ENCODE results near the gene RABL3.
"Not testable (repeated sequence)": the region's sequence is repeated elsewhere in the genome, so short reads cannot be mapped to it uniquely, and the experiment has no call there.

Gene RABL3

DNA sequence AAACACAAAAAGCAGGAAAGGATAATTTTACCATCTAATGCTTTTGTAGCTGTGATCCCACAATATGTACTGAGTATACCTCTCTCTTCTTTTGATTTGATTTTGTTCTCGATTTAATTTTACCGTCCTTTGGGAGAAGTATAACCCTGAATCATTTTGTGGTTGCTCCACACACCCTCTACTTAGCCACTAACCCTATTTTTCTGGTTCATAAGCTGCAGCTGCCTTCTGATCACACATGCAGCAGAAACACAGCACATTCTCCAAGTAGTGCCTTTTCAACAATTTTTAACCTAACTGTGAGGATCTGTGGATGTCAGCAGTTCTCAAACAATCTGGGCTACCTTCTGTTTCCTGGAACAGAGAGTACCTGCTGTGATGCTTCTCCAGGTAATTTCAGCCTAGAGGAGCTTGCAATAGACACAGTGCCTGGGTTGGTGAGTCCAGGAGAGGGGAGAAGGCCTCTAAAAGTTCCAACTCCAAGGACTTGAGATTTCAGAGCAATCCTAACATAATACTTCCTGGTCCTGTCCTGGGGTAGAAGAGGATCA lies 100.5 kb downstream of the RABL3 start:
- no peak for DNase-seq

DNA sequence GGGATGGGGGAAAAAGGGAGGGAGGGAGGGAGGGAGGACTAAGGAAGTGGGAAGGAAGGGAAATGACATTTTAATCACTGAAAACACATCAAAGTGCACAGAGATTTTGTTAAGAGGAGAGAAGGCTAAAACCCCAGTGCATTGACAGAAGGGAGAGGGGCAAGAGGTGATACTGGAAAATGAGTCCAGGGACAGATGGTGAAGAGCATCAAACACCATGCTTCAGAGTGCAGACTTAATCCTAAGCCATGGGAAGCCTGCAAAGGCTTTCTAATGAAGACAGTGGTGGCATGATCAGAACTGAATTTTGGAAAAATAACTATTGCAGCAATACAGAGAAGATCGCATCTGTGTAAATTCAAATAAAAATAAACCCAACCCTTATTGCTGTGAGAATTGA lies 102.1 kb downstream of the RABL3 start:
- DNase-seq, result no peak

DNA sequence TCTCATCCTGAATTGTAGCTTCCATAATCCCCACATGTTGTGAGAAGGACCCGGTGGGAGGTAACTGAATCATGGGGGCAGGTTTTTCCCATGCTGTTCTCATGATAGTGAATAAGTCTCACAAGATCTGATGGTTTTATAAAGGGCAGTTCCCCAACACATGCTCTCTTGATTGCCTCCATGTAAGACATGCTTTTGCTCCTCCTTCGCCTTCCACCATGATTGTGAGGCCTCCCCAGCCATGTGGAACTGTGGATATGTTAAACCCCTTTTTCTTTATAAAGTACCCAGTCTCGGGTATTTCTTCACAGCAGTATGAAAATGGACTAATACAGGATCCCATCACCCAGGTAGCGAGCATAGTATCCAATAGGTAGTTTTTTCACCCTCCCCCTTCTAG lies 103.5 kb downstream of the RABL3 start:
- not testable (repeated sequence) for DNase-seq

DNA sequence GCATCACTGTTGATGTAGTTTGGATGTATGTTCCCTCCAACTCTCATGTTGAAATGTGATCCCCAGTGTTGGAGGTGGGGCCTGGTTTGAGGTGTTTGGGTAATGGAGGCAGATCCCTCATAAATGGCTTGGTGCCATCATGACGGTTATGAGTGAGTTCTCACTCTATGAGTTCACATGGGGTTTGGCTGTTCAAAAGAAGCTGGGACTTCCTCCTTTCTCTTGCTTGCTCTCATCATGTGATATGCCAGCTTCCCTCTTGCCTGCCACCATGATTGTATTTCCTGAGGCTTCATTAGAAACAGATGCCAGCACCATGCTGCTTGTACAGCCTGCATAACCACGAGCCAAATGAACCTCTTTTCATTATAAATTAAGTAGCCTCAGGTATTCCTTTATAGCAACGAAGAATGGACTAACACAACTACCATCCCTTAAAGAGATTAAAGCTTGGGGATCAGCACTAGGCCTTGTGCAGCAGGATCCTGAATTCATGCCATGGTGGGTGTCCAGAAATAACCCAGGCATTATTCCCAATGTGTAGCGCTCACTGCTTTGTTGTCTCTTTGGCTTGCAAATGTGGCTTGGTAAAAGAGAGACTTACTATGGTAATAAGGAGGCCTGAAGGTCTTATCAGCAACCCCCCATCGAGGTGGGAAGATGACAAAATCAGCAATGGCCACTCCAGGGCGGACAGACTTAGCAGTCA lies 104.3 kb downstream of the RABL3 start:
- DNase-seq, result no peak

DNA sequence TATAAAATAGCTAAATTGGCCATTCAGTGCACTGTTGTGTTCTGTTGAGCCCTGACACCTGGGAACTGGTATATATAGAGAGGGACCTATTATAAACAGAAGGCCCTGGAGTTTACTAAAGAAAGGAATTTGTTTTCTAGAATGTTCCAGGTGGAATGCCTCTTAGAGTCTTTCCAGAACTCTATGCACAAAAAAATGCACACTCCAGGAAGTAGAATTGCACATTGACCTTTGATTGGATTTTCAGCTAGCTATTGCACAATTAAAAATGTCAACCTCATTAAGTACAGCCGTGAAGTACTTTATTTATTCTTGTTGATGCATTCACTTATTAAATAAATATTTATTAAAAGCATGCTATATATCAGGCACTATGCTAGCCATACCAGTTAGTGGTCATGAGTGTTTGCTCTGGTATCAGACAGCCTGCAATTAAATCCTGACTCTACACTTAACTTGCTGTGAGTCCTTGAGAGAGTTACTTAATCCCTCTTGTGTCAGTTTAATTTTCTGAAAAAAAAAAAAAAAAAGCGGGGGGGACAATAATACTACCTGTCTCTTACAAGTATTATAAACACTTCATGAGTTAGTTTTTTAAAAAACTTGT lies 105.4 kb downstream of the RABL3 start:
- no peak for DNase-seq

Data from activated CD4-positive, CD25-positive, alpha-beta regulatory T cell treated with anti-CD3 and anti-CD28 coated beads, Interleukin-2, amount 50 U/mL, for 72 hours (primary cell).